ENCODE results near the gene PKIG. TPM values are rescaled to one million over a fixed set of nuclear protein-coding genes. Genes with fewer than 3 reads are reported as not detected.

Gene PKIG
- total and polyA plus RNA-seq, 2 experiments from 2014 or later, result 29.7 to 33.2 TPM

- 0 out of 2 replicates have a peak, but pooled peaks cover 4% of the 10 kb centered on the region for H3K27me3 ChIP-seq (ENCODE audit: insufficient read depth)
- Mint-ChIP-seq H3K27ac (no peak overlapping the region), H3K4me3 (no peak overlapping the region), H3K4me1 (no peaks in the 10 kb centered on the region), H3K27me3 (ENCODE audit: insufficient read depth, low read depth, poor library complexity) (peaks cover 9% of the 10 kb centered on the region), H3K9me3 (no peaks in the 10 kb centered on the region), H3K36me3 (ENCODE audit: low read depth) (no peaks in the 10 kb centered on the region)
- H3K4me1 ChIP-seq (ENCODE audit: insufficient read depth), result peaks cover 11% of the 10 kb centered on the region; the same call in 1 of the 2 replicates
- H3K36me3 ChIP-seq (ENCODE audit: insufficient read depth), result no peaks in the 10 kb centered on the region
- no peaks in the 10 kb centered on the region for H3K9me2 ChIP-seq (ENCODE audit: insufficient read depth)
- no peak overlapping the region for H3K27ac ChIP-seq (ENCODE audit: low read depth)
- H3K4me2 ChIP-seq, result no peak overlapping the region
- TF ChIP-seq EZH2phosphoT487 (IDR thresholded peaks at IDR 0.05; ENCODE audit: unreplicated experiment) (no peak), STAT1 (IDR thresholded peaks at IDR 0.05; ENCODE audit: unreplicated experiment) (no peak)
- H3F3A ChIP-seq (replicated peaks; ENCODE audit: low read depth), result peaks cover 5% of the 10 kb centered on the region; the same call in 1 of the 2 replicates
- ATAC-seq, result no peak
- no peak overlapping the region for H3K4me3 ChIP-seq
- peaks cover 10% of the 10 kb centered on the region for H3K79me2 ChIP-seq (replicated peaks; ENCODE audit: insufficient read depth)
- H4K20me1 ChIP-seq (replicated peaks; ENCODE audit: insufficient read depth), result no peaks in the 10 kb centered on the region
- H2AFZ ChIP-seq, result no peak overlapping the region
- no peak for DNase-seq (ENCODE audit: low spot score)
These were observed 48.5 kb upstream of the PKIG start for GRCh38 chr20:44533928-44534327.

- no peak overlapping the region for H3K4me2 ChIP-seq
- H3K79me2 ChIP-seq (replicated peaks; ENCODE audit: insufficient read depth), result peaks cover 10% of the 10 kb centered on the region
- ATAC-seq, result no peak
- Mint-ChIP-seq H3K4me1 (peaks cover 5% of the 10 kb centered on the region), H3K27ac (0 out of 2 replicates have a peak overlapping the region, but pooled peaks have one; percentile 5), H3K9me3 (no peaks in the 10 kb centered on the region), H3K36me3 (ENCODE audit: low read depth) (no peaks in the 10 kb centered on the region), H3K4me3 (no peak overlapping the region), H3K27me3 (ENCODE audit: insufficient read depth, low read depth, poor library complexity) (peaks cover 12% of the 10 kb centered on the region)
- no peak overlapping the region for H3K4me3 ChIP-seq
- DNase-seq (ENCODE audit: low spot score), result no peak
- H3K4me1 ChIP-seq (ENCODE audit: insufficient read depth), result peaks cover 8% of the 10 kb centered on the region; the same call in 1 of the 2 replicates
- H3K27me3 ChIP-seq (ENCODE audit: insufficient read depth), result 0 out of 2 replicates have a peak, but pooled peaks cover 4% of the 10 kb centered on the region
- peaks cover 4% of the 10 kb centered on the region; the same call in 1 of the 2 replicates for H3F3A ChIP-seq (replicated peaks; ENCODE audit: low read depth)
- no peaks in the 10 kb centered on the region for H4K20me1 ChIP-seq (replicated peaks; ENCODE audit: insufficient read depth)
- TF ChIP-seq NANOG (IDR thresholded peaks at IDR 0.05; ENCODE audit: borderline replicate concordance) (no peak), ZNF114 (CRISPR knock-in tag; IDR thresholded peaks at IDR 0.05) (no peak), ZNF462 (CRISPR knock-in tag; IDR thresholded peaks at IDR 0.05) (no peak), JUNB (IDR thresholded peaks at IDR 0.05; ENCODE audit: unreplicated experiment) (no peak), ZNF331 (CRISPR knock-in tag; IDR thresholded peaks at IDR 0.05; ENCODE audit: low read depth) (no peak), EZH2phosphoT487 (IDR thresholded peaks at IDR 0.05; ENCODE audit: unreplicated experiment) (no peak), CREB1 (CRISPR knock-in tag; IDR thresholded peaks at IDR 0.05; ENCODE audit: low read depth) (no peak), POLR2AphosphoS5 (IDR thresholded peaks at IDR 0.05; ENCODE audit: low read depth) (no peak), ETS1 (IDR thresholded peaks at IDR 0.05) (no peak), REST (IDR thresholded peaks at IDR 0.05; ENCODE audit: unreplicated experiment) (no peak)
- H3K27ac ChIP-seq (ENCODE audit: low read depth), result no peak overlapping the region
- H2AFZ ChIP-seq, result no peak overlapping the region
- H3K36me3 ChIP-seq (ENCODE audit: insufficient read depth), result no peaks in the 10 kb centered on the region
- no peaks in the 10 kb centered on the region for H3K9me2 ChIP-seq (ENCODE audit: insufficient read depth)
These were observed 46.2 kb upstream of the PKIG start for GRCh38 chr20:44536175-44536574.

Measured in GM23338 (cell line).